Measurements from ENCODE around the gene MYL5. TPM values are rescaled to one million over a fixed set of nuclear protein-coding genes. Genes with fewer than 3 reads are reported as not detected.
"Not testable (repeated sequence)": the region's sequence is repeated elsewhere in the genome, so short reads cannot be mapped to it uniquely, and the experiment has no call there.

Gene MYL5
- total RNA-seq, 1 experiment from 2014 or later = 18.0 TPM

DNA sequence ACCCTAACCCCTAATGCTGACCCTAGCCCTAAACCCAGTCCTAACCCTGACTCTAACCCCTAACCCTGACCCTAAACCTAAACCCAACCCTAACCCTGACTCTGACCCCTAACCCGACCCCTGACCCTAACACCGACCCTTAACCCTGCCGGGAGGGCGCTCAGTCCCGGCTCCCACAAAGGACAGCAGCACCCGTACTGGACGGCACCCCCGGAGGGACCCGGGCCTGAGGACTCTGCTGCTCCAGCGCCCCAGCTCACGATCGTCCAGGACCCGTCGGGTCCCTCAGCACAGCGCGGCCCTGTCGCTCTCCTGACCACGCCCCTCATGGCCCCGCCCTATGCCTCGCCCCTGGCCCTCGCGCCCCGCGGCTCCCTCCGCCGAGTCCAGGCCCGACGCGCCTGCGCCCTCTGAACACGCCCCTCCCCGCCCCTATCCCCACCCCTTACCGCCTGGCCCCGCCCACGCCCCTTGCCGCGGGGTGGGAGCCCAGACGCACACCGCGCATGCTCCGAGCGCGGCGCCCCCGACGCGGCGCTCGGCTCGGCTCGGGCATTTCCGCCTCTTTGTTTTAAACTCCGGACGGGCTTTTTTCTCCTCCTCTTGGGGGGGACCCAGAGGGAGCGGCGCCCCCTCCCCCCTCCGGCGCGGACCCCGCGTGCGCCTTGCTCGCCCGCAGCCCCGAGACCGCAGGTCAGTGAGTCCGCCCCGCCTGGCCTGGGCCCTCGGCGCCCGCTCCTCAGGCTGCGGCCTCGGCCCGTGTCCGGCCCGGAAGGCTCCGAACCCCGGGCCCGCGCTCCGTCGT is 31.1 kb downstream of the MYL5 start, which contains the start of gene PCGF3:
PCGF3 (plus strand) TSS at position 555 of the 805 bp plus-strand sequence. CDS start 27,849 bp downstream, outside the sequence.
- TF ChIP-seq, protein P1, sequence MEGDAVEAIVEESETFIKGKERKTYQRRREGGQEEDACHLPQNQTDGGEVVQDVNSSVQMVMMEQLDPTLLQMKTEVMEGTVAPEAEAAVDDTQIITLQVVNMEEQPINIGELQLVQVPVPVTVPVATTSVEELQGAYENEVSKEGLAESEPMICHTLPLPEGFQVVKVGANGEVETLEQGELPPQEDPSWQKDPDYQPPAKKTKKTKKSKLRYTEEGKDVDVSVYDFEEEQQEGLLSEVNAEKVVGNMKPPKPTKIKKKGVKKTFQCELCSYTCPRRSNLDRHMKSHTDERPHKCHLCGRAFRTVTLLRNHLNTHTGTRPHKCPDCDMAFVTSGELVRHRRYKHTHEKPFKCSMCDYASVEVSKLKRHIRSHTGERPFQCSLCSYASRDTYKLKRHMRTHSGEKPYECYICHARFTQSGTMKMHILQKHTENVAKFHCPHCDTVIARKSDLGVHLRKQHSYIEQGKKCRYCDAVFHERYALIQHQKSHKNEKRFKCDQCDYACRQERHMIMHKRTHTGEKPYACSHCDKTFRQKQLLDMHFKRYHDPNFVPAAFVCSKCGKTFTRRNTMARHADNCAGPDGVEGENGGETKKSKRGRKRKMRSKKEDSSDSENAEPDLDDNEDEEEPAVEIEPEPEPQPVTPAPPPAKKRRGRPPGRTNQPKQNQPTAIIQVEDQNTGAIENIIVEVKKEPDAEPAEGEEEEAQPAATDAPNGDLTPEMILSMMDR (conservative IDR thresholded peaks at IDR 0.05) = no peak
- no peak within 1 kb of the TSS for H2AK5ac ChIP-seq (ENCODE audit: insufficient read length, low read length)
- H3K27ac Mint-ChIP-seq = no peak within 1 kb of the TSS; a peak in 1 of 7 replicates
- H2BK120ac ChIP-seq (ENCODE audit: low read depth, low read length, poor library complexity, severe bottlenecking) = no peak within 1 kb of the TSS
- peaks cover 0 to 7% of the 10 kb centered on the region in 2 experiments; a peak in 2 of 5 replicates for H3K9me3 Mint-ChIP-seq
- no peak within 1 kb of the TSS for H3K23ac ChIP-seq (ENCODE audit: insufficient read length, low read depth, low read length)
- no CpG with 5 or more reads among the region's 82 CpGs for WGBS (ENCODE audit: extremely low coverage, insufficient read length, low lambda C conversion rate)
- no peak within 1 kb of the TSS for H2AFZ ChIP-seq (ENCODE audit: low read length)
- H3K27me3 Mint-ChIP-seq (ENCODE audit: low read depth) = peaks cover 24% of the 10 kb centered on the region
- H3K79me1 ChIP-seq (ENCODE audit: insufficient read depth, low read depth, low read length, poor library complexity, severe bottlenecking) = peaks cover 8% of the 10 kb centered on the region
- no peak within 1 kb of the TSS for H2BK15ac ChIP-seq (ENCODE audit: low read depth, low read length)
- no peak within 1 kb of the TSS for H2BK5ac ChIP-seq (ENCODE audit: insufficient read length, low read length)
- H3K9ac ChIP-seq (ENCODE audit: extremely low read depth, insufficient read length, low read length) = peak within 1 kb of the TSS; percentile 87
- peak within 1 kb of the TSS; percentile 91 for H3K14ac ChIP-seq (ENCODE audit: insufficient read depth, low read length)
- no peaks in the 10 kb centered on the region for H3K4me1 ChIP-seq (ENCODE audit: insufficient read depth, low read length)
- no peak within 1 kb of the TSS for H3K56ac ChIP-seq (ENCODE audit: insufficient read length, low read depth, low read length)
- no peak within 1 kb of the TSS for H3K4ac ChIP-seq (ENCODE audit: low read depth, low read length)
- peaks cover 4% of the 10 kb centered on the region for H4K20me1 ChIP-seq (ENCODE audit: control insufficient read depth, insufficient read depth, insufficient read length)
- H3K4me2 ChIP-seq (ENCODE audit: insufficient read depth, insufficient read length, low read length) = peak within 1 kb of the TSS; percentile 58
- H3K9me3 ChIP-seq (ENCODE audit: control insufficient read depth, low read depth, low read length) = no peaks in the 10 kb centered on the region
- H3K27me3 ChIP-seq (ENCODE audit: insufficient read depth, low read length) = no peaks in the 10 kb centered on the region; the same call in 1 of the 2 replicates
- peak within 1 kb of the TSS; percentile 56 for H3K18ac ChIP-seq (ENCODE audit: insufficient read length, low read depth, low read length)
- peaks cover 3% of the 10 kb centered on the region for H3K23me2 ChIP-seq (ENCODE audit: insufficient read length, low read depth, low read length, poor library complexity, severe bottlenecking)
- H2BK12ac ChIP-seq (ENCODE audit: insufficient read length, low read depth, low read length) = no peak within 1 kb of the TSS
- no peak within 1 kb of the TSS for H3K27ac ChIP-seq (ENCODE audit: insufficient read length, low read depth, low read length)
- no peak within 1 kb of the TSS for H4K5ac ChIP-seq (ENCODE audit: insufficient read length, low read depth, low read length)
- peaks cover 5 to 6% of the 10 kb centered on the region in 2 experiments; a peak in 3 of 4 replicates for H3K4me1 Mint-ChIP-seq
- H3K36me3 Mint-ChIP-seq (ENCODE audit: insufficient read depth in 1 of 3, low read depth in 3 of 3) = peaks cover 18 to 21% (median 19%) of the 10 kb centered on the region in 3 experiments; a peak in 6 of 7 replicates
- peaks cover 21% of the 10 kb centered on the region; the same call in 1 of the 2 replicates for H3K79me2 ChIP-seq (ENCODE audit: insufficient read depth, low read length)
- no peak within 1 kb of the TSS for H2BK20ac ChIP-seq (ENCODE audit: low read depth, low read length, poor library complexity, severe bottlenecking)
- DNase-seq = peak; percentile 97
- peak within 1 kb of the TSS; percentile 53 to 75 for H3K4me3 Mint-ChIP-seq
- no peak within 1 kb of the TSS for H3T11ph ChIP-seq (ENCODE audit: low read length)
- H4K8ac ChIP-seq (replicated peaks; ENCODE audit: insufficient read length, low read depth, low read length) = no peak within 1 kb of the TSS
- H4K91ac ChIP-seq (ENCODE audit: insufficient read length, low read depth, low read length) = no peak within 1 kb of the TSS

DNA sequence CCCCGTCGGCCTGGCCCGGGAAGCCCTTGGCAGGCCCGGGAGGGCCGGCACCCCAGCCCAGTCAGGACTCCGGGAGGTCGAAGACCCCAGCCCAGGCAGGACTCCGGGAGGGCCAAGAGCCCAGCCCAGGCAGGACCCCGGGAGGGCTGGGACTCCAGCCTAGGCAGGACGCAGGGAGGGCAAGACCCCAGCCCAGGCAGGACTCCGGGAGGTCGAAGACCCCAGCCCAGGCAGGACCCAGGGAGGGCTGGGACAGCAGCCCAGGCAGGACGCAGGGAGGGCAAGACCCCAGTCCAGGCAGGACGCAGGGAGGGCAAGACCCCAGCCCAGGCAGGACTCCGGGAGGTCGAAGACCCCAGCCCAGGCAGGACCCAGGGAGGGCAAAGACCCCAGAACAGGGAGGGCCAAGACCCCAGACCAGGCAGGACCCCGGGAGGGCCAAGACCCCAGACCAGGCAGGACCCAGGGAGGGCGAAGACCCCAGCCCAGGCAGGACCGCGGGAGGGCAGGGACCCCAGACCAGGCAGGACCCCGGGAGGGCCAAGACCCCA is 31.8 kb downstream of the MYL5 start:
- H3K56ac ChIP-seq (ENCODE audit: insufficient read length, low read depth, low read length); H2BK120ac ChIP-seq (ENCODE audit: low read depth, low read length, poor library complexity, severe bottlenecking); H3K23ac ChIP-seq (ENCODE audit: insufficient read length, low read depth, low read length); H2AK5ac ChIP-seq (ENCODE audit: insufficient read length, low read length); H3K27ac ChIP-seq (ENCODE audit: insufficient read length, low read depth, low read length); H4K8ac ChIP-seq (replicated peaks; ENCODE audit: insufficient read length, low read depth, low read length); H2BK15ac ChIP-seq (ENCODE audit: low read depth, low read length); H3T11ph ChIP-seq (ENCODE audit: low read length); H3K9me3 ChIP-seq (ENCODE audit: control insufficient read depth, low read depth, low read length); H3K4ac ChIP-seq (ENCODE audit: low read depth, low read length); H4K91ac ChIP-seq (ENCODE audit: insufficient read length, low read depth, low read length); H3K23me2 ChIP-seq (ENCODE audit: insufficient read length, low read depth, low read length, poor library complexity, severe bottlenecking); H2BK5ac ChIP-seq (ENCODE audit: insufficient read length, low read length); H3K4me1 ChIP-seq (ENCODE audit: insufficient read depth, low read length); H2AFZ ChIP-seq (ENCODE audit: low read length); H4K5ac ChIP-seq (ENCODE audit: insufficient read length, low read depth, low read length); H3K27ac Mint-ChIP-seq; H3K4me1 Mint-ChIP-seq; H3K27me3 ChIP-seq (ENCODE audit: insufficient read depth, low read length); H2BK12ac ChIP-seq (ENCODE audit: insufficient read length, low read depth, low read length); DNase-seq; H3K9me3 Mint-ChIP-seq; H2BK20ac ChIP-seq (ENCODE audit: low read depth, low read length, poor library complexity, severe bottlenecking); H3K79me1 ChIP-seq (ENCODE audit: insufficient read depth, low read depth, low read length, poor library complexity, severe bottlenecking); H4K20me1 ChIP-seq (ENCODE audit: control insufficient read depth, insufficient read depth, insufficient read length): not testable (repeated sequence)
- peak overlapping the region; percentile 56 for H3K18ac ChIP-seq (ENCODE audit: insufficient read length, low read depth, low read length)
- peak overlapping the region; percentile 91 for H3K14ac ChIP-seq (ENCODE audit: insufficient read depth, low read length)
- H3K4me3 Mint-ChIP-seq = peak overlapping the region; percentile 53 to 75
- peak overlapping the region; percentile 87 for H3K9ac ChIP-seq (ENCODE audit: extremely low read depth, insufficient read length, low read length)
- peaks cover 22 to 28% (median 25%) of the 10 kb centered on the region in 3 experiments; a peak in 6 of 7 replicates for H3K36me3 Mint-ChIP-seq (ENCODE audit: insufficient read depth in 1 of 3, low read depth in 3 of 3)
- H3K4me2 ChIP-seq (ENCODE audit: insufficient read depth, insufficient read length, low read length) = peak overlapping the region; percentile 58
- peaks cover 22% of the 10 kb centered on the region for H3K27me3 Mint-ChIP-seq (ENCODE audit: low read depth)
- peaks cover 21% of the 10 kb centered on the region; the same call in 1 of the 2 replicates for H3K79me2 ChIP-seq (ENCODE audit: insufficient read depth, low read length)
- no CpG with 5 or more reads among the region's 21 CpGs for WGBS (ENCODE audit: extremely low coverage, insufficient read length, low lambda C conversion rate)

Measured in H9 (cell line).